Esophagus (tissue), 2 donors: ENCODE results near the gene LSAMP. TPM values are rescaled to one million over a fixed set of nuclear protein-coding genes. Genes with fewer than 3 reads are reported as not detected.

Experiments
- H3K27ac ChIP-seq, 2 donors: one replicate each; pipeline ENCODE4 v1.5.1; 2013; ENCODE audit warnings: low read depth in 2 of 2, mild to moderate bottlenecking in 2 of 2, inconsistent platforms in 1 of 2, low read length in 1 of 2, moderate library complexity in 1 of 2
- H3K27me3 ChIP-seq, 2 donors: one replicate each; pipeline ENCODE4 v1.6.1; 2013; ENCODE audit warnings: low read length in 2 of 2, control low read depth in 1 of 2, mild to moderate bottlenecking in 1 of 2; ENCODE audit not compliant: insufficient read depth in 2 of 2, control insufficient read depth in 1 of 2
- H3K36me3 ChIP-seq, 2 donors: one replicate each; pipeline ENCODE4 v1.6.1; 2013; ENCODE audit warnings: low read length in 1 of 2; ENCODE audit not compliant: control insufficient read depth in 2 of 2, insufficient read depth in 2 of 2
- H3K4me1 ChIP-seq, 2 donors: one replicate each; pipeline ENCODE4 v1.6.1; 2013; ENCODE audit warnings: low read length in 1 of 2; ENCODE audit not compliant: control insufficient read depth in 2 of 2, insufficient read depth in 2 of 2
- H3K4me3 ChIP-seq, 2 donors: one replicate each; pipeline ENCODE4 v1.5.1; 2013; ENCODE audit warnings: low read length in 2 of 2, mild to moderate bottlenecking in 2 of 2, low read depth in 1 of 2, moderate library complexity in 1 of 2
- H3K9me3 ChIP-seq, 2 donors: one replicate each; pipeline ENCODE4 v1.6.1; 2013; ENCODE audit warnings: mild to moderate bottlenecking in 2 of 2, low read depth in 1 of 2, low read length in 1 of 2, moderate library complexity in 1 of 2; ENCODE audit not compliant: control insufficient read depth in 2 of 2, insufficient read depth in 1 of 2
- WGBS, 2 donors: extraction: QIAGEN DNeasy Blood & Tissue Kit; methylation state at CpG; one replicate each; pipeline ENCODE4 v1.1.7; 2013; 5-methylcytosine and 5-hydroxymethylcytosine counted together
- polyA plus RNA-seq, 2 donors: library from polyadenylated mRNA; stranded (reverse); fragments of 200-250 nt; gene quantifications; one replicate each; pipeline ENCODE4 v1.2.3, GENCODE V29; 2013
- donor health status: healthy with polysubstance abuse.
- donor health status: Bipolar disorder and iron deficiency.

The LSAMP gene
- polyA plus RNA-seq, 2 donors = 0.10 to 0.16 TPM

- 85 to 89% methylated on average over 1 of the region's 1 CpG for WGBS, 2 donors
- no peaks in the 10 kb centered on the region for H3K4me1 ChIP-seq
- no peaks in the 10 kb centered on the region for H3K36me3 ChIP-seq
- no peaks in the 10 kb centered on the region for H3K27me3 ChIP-seq
- no peak overlapping the region for H3K4me3 ChIP-seq
- no peak overlapping the region for H3K27ac ChIP-seq
- H3K9me3 ChIP-seq = no peaks in the 10 kb centered on the region
Measured at GRCh38 chr3:116285781-116286421, 159.4 kb downstream of the LSAMP start.

GRCh38 chr3:116281313-116282143 is 163.8 kb downstream of the LSAMP start:
- Histone ChIP-seq H3K4me1 (no peaks in the 10 kb centered on the region), H3K27me3 (no peaks in the 10 kb centered on the region), H3K4me3 (no peak overlapping the region), H3K36me3 (no peaks in the 10 kb centered on the region), H3K27ac (no peak overlapping the region), H3K9me3 (no peaks in the 10 kb centered on the region)
- 58 to 64% methylated on average over 4 of the region's 4 CpGs for WGBS, 2 donors

GRCh38 chr3:116280130-116280740 is 165.1 kb downstream of the LSAMP start:
- no peak overlapping the region for H3K27ac ChIP-seq

GRCh38 chr3:116276675-116277074 is 168.6 kb downstream of the LSAMP start:
- Histone ChIP-seq H3K36me3 (no peaks in the 10 kb centered on the region), H3K4me1 (no peaks in the 10 kb centered on the region), H3K27me3 (no peaks in the 10 kb centered on the region), H3K4me3 (no peak overlapping the region), H3K27ac (no peak overlapping the region), H3K9me3 (no peaks in the 10 kb centered on the region)
- 60 to 67% methylated on average over 3 of the region's 3 CpGs for WGBS, 2 donors

More at GRCh38 chr3:116280130-116280740, 165.1 kb downstream of the LSAMP start:
- Histone ChIP-seq H3K9me3 (no peaks in the 10 kb centered on the region), H3K36me3 (no peaks in the 10 kb centered on the region), H3K4me1 (no peaks in the 10 kb centered on the region), H3K4me3 (no peak overlapping the region), H3K27me3 (no peaks in the 10 kb centered on the region)
- WGBS, 2 donors = 69% methylated on average over 5 of the region's 5 CpGs

GRCh38 chr3:116270056-116270455 is 175.2 kb downstream of the LSAMP start:
- Histone ChIP-seq H3K4me1 (no peaks in the 10 kb centered on the region), H3K4me3 (no peak overlapping the region), H3K36me3 (no peaks in the 10 kb centered on the region), H3K27ac (no peak overlapping the region), H3K9me3 (no peaks in the 10 kb centered on the region), H3K27me3 (no peaks in the 10 kb centered on the region)
- WGBS, 2 donors = 47 to 62% methylated on average over 2 of the region's 2 CpGs

GRCh38 chr3:116267116-116267515 is 178.2 kb downstream of the LSAMP start:
- WGBS, 2 donors = 88 to 98% methylated on average over 1 of the region's 1 CpG
- Histone ChIP-seq H3K36me3 (no peaks in the 10 kb centered on the region), H3K27ac (no peak overlapping the region), H3K4me3 (no peak overlapping the region), H3K4me1 (no peaks in the 10 kb centered on the region), H3K9me3 (no peaks in the 10 kb centered on the region), H3K27me3 (no peaks in the 10 kb centered on the region)

GRCh38 chr3:116265976-116266584 is 179.2 kb downstream of the LSAMP start:
- H3K9me3 ChIP-seq = no peaks in the 10 kb centered on the region
- no peaks in the 10 kb centered on the region for H3K4me1 ChIP-seq
- no peaks in the 10 kb centered on the region for H3K36me3 ChIP-seq
- H3K4me3 ChIP-seq = no peak overlapping the region
- WGBS, 2 donors = 68 to 75% methylated on average over 1 of the region's 1 CpG
- no peaks in the 10 kb centered on the region for H3K27me3 ChIP-seq
- H3K27ac ChIP-seq = no peak overlapping the region

- Histone ChIP-seq H3K4me3 (no peak overlapping the region), H3K9me3 (no peaks in the 10 kb centered on the region), H3K27ac (no peak overlapping the region), H3K36me3 (no peaks in the 10 kb centered on the region), H3K27me3 (no peaks in the 10 kb centered on the region), H3K4me1 (no peaks in the 10 kb centered on the region)
- WGBS, 2 donors = 72 to 73% methylated on average over 8 of the region's 8 CpGs
Measured at GRCh38 chr3:116265320-116265695, 180.0 kb downstream of the LSAMP start.

GRCh38 chr3:116264546-116265319 is 180.6 kb downstream of the LSAMP start:
- no peak overlapping the region for H3K27ac ChIP-seq
- no peaks in the 10 kb centered on the region for H3K36me3 ChIP-seq
- no peak overlapping the region for H3K4me3 ChIP-seq
- no peaks in the 10 kb centered on the region for H3K4me1 ChIP-seq
- 66 to 69% methylated on average over 4 of the region's 4 CpGs for WGBS, 2 donors
- no peaks in the 10 kb centered on the region for H3K27me3 ChIP-seq
- no peaks in the 10 kb centered on the region for H3K9me3 ChIP-seq
